AG10803 (cell line): ENCODE data around the gene CCM2.

Source experiments
- DNase-seq: peaks from one replicate; pipeline ENCODE4 v3.0.0; 2010; ENCODE audit warnings: low read depth
- H3K4me3 ChIP-seq: 2 replicates; pipeline ENCODE4 v1.5.1; 2011; ENCODE audit warnings: mild to moderate bottlenecking, low read length, control low read depth
- TF ChIP-seq, protein P1 (sequence below): conservative IDR thresholded peaks from 2 replicates; pipeline ENCODE4 v1.5.1; 2011; ENCODE audit warnings: mild to moderate bottlenecking, low read length, control low read depth, inconsistent platforms

Gene CCM2

DNA sequence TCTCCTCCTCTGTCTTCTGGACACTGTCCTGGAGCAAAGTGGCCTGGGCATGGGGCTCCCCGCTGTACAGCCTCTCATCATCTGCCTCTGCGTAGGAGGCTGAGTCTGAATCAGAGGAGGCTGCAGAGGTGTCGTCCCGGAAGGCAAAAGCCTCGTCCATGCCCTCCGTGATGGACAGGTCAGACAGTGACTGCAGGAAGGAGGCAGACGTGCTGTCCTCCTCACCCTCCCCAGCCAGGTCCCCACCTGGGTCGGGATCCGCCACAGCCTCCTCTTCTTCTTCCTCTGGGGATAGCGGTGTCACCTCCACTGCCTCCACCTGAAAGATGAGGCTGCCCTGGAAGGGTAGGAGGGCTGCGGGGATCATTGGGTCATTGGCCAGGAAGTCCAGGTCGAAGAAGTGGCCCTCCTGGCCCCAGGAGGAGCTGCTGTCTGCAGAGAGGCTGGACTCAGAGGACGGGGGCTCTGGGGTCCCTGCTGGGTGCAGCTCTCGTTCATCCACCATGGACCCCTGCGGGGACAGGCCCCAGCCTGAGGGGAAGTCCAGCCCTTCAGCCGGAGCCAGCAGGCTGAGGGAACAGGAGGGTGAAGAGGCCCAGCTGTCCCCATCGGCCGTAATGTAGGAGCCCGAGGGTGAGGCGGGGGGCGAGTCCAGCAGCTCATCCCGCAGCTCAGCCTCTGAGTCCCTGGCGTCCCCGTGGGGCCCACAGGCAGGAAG is 85.1 kb downstream of the CCM2 start:
- DNase-seq, result no peak
- no peak overlapping the region for H3K4me3 ChIP-seq
- TF ChIP-seq, protein P1, sequence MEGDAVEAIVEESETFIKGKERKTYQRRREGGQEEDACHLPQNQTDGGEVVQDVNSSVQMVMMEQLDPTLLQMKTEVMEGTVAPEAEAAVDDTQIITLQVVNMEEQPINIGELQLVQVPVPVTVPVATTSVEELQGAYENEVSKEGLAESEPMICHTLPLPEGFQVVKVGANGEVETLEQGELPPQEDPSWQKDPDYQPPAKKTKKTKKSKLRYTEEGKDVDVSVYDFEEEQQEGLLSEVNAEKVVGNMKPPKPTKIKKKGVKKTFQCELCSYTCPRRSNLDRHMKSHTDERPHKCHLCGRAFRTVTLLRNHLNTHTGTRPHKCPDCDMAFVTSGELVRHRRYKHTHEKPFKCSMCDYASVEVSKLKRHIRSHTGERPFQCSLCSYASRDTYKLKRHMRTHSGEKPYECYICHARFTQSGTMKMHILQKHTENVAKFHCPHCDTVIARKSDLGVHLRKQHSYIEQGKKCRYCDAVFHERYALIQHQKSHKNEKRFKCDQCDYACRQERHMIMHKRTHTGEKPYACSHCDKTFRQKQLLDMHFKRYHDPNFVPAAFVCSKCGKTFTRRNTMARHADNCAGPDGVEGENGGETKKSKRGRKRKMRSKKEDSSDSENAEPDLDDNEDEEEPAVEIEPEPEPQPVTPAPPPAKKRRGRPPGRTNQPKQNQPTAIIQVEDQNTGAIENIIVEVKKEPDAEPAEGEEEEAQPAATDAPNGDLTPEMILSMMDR, result no peak

- H3K4me3 ChIP-seq, result no peak overlapping the region
- no peak for DNase-seq
- TF ChIP-seq, protein P1, result no peak
Observed at GRCh38 chr7:45085619-45086200, 85.7 kb downstream of the CCM2 start.

DNA sequence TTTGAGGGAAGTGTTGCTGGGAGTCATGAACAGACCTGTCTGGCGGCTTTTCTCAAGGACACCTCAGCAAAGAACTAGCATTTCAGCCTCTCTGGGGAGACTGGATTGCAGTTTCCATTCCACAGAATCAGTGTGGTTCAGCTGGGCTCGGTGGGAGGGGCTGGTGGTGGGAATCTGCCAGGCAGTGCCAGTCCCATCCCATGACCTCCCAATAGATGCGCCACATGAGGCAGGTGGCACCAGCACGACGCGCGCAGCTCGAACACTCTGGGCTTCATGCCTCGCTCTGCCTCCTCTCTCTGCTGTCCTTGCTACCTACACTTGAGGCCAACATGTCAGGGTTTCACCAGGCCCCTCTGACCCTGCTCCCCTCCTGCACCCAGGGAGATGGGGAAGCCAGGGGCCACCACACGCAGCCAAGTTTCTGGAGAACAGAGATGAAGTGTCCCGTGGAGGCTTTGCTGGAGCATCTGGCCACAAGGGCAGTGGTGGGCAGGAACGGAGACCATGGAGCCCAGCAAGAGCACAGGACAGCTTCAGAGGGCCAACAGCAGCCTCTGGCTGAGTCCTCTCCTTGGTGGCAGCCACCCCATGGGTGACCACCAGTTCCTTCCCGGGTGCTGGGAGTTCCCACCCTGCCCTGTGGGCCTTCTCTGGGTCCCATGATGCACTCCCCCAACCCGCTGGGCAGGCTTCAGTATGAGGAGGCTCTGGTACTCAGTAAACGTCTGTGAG is 86.5 kb downstream of the CCM2 start:
- TF ChIP-seq, protein P1, result no peak
- no peak overlapping the region for H3K4me3 ChIP-seq
- no peak for DNase-seq

- peak overlapping the region; percentile 67; the same call in 1 of the 2 replicates for H3K4me3 ChIP-seq
- no peak for DNase-seq
- TF ChIP-seq, protein P1, result no peak
Observed at GRCh38 chr7:45087301-45088145, 87.5 kb downstream of the CCM2 start.

GRCh38 chr7:45088146-45088701 is 88.2 kb downstream of the CCM2 start:
- TF ChIP-seq, protein P1, result no peak
- DNase-seq, result no peak
- peak overlapping the region; percentile 67 for H3K4me3 ChIP-seq

GRCh38 chr7:45088821-45089340 is 88.9 kb downstream of the CCM2 start, which contains the start of gene NACAD:
Gene NACAD, minus strand, starts transcription at chr7:45088969. Its CDS starts 75 bp downstream, at chr7:45088894.
- no peak for DNase-seq
- peak within 1 kb of the TSS; percentile 67 for H3K4me3 ChIP-seq
- TF ChIP-seq, protein P1, result no peak
